GM13977 (cell line): ENCODE measurements around the gene KCNAB1.

Experiments used
- DNase-seq: peaks from one replicate; pipeline ENCODE4 v3.0.0; 2012; ENCODE audit warnings: low spot score
- CTCF ChIP-seq: IDR thresholded peaks from 2 replicates; pipeline ENCODE4 v1.5.1; 2012; ENCODE audit warnings: mild to moderate bottlenecking, control low read depth; ENCODE audit not compliant: insufficient read depth; ENCODE audit errors: extremely low read depth, missing control alignments
- in situ Hi-C: fragments of 300-500 bp; cut with MboI; formaldehyde crosslinking; loops from one replicate; pipeline ENCODE4 v1.12.0; 2022; ENCODE audit warnings: low sequenced_read_pairs, low pct_unique_long_range_greater_than_20kb, mixed read lengths, inconsistent platforms; ENCODE audit not compliant: unreplicated experiment

KCNAB1 gene

GRCh38 chr3:156424758-156425157 is 304.4 kb downstream of the KCNAB1 start:
- TF ChIP-seq CTCF, result no peak
- in situ Hi-C loops, result no loop called here
- DNase-seq, result no peak

GRCh38 chr3:156425651-156426050 is 305.3 kb downstream of the KCNAB1 start:
- TF ChIP-seq CTCF, result no peak
- in situ Hi-C loops, result no loop called here
- DNase-seq, result no peak

GRCh38 chr3:156429125-156429524 is 308.7 kb downstream of the KCNAB1 start:
- no peak for TF ChIP-seq CTCF
- no peak for DNase-seq
- in situ Hi-C loops, result no loop called here

GRCh38 chr3:156431334-156432124 is 311.2 kb downstream of the KCNAB1 start:
- in situ Hi-C loops, result no loop called here
- no peak for DNase-seq
- TF ChIP-seq CTCF, result no peak

GRCh38 chr3:156432563-156432962 is 312.2 kb downstream of the KCNAB1 start:
- no peak for TF ChIP-seq CTCF
- in situ Hi-C loops, result no loop called here
- no peak for DNase-seq

- in situ Hi-C loops, result no loop called here
- TF ChIP-seq CTCF, result no peak
- DNase-seq, result no peak
Observed at GRCh38 chr3:156433138-156433537, 312.8 kb downstream of the KCNAB1 start.

- DNase-seq, result no peak
- TF ChIP-seq CTCF, result no peak
- in situ Hi-C loops, result no loop called here
Observed at GRCh38 chr3:156433910-156434309, 313.5 kb downstream of the KCNAB1 start.
